GM23338 (cell line): ENCODE results near the gene ZNF638. TPM values are rescaled to one million over a fixed set of nuclear protein-coding genes. Genes with fewer than 3 reads are reported as not detected.

Source experiments
- ATAC-seq: fragments of 200-7000 bp; cut with Tn5 transposase; 3 replicates; pipeline ENCODE4 v1.9.1; 2020
- DNase-seq: peaks from one replicate; pipeline ENCODE4 v3.0.0-alpha.2; 2015; ENCODE audit warnings: low spot score
- H2AFZ ChIP-seq: fragments of 200-600 bp; sonication (generic); 2 replicates; pipeline ENCODE4 v1.8.0; 2016; ENCODE audit warnings: antibody characterized with exemption, mild to moderate bottlenecking, moderate library complexity
- H3F3A ChIP-seq: fragments of 200-600 bp; sonication (generic); replicated peaks from 2 replicates; pipeline ENCODE4 v1.8.0; 2017; ENCODE audit warnings: antibody characterized with exemption, mixed run types, low read depth
- H3K27ac ChIP-seq: fragments of 200-600 bp; sonication (generic); 2 replicates; pipeline ENCODE4 v1.6.1; 2016; ENCODE audit warnings: low read depth
- H3K27me3 ChIP-seq: fragments of 200-600 bp; sonication (generic); 2 replicates; pipeline ENCODE4 v1.8.0; 2016; ENCODE audit warnings: mild to moderate bottlenecking, mixed run types, moderate library complexity; ENCODE audit not compliant: insufficient read depth
- H3K36me3 ChIP-seq: fragments of 200-600 bp; sonication (generic); 2 replicates; pipeline ENCODE4 v1.8.0; 2016; ENCODE audit warnings: mild to moderate bottlenecking; ENCODE audit not compliant: insufficient read depth
- H3K4me1 ChIP-seq: fragments of 200-600 bp; sonication (generic); 2 replicates; pipeline ENCODE4 v1.8.0; 2016; ENCODE audit warnings: mild to moderate bottlenecking, moderate library complexity; ENCODE audit not compliant: insufficient read depth
- H3K4me2 ChIP-seq: fragments of 200-600 bp; sonication (generic); 2 replicates; pipeline ENCODE4 v1.7.1; 2017; ENCODE audit warnings: mixed run types
- H3K4me3 ChIP-seq: fragments of 200-600 bp; sonication (generic); 2 replicates; pipeline ENCODE4 v1.6.1; 2016; ENCODE audit warnings: mixed run types
- H3K79me2 ChIP-seq: fragments of 200-600 bp; sonication (generic); replicated peaks from 2 replicates; pipeline ENCODE4 v1.8.0; 2017; ENCODE audit warnings: mild to moderate bottlenecking; ENCODE audit not compliant: insufficient read depth
- H3K9me2 ChIP-seq: fragments of 200-600 bp; sonication (generic); 2 replicates; pipeline ENCODE4 v1.8.0; 2017; ENCODE audit not compliant: insufficient read depth
- H4K20me1 ChIP-seq: fragments of 200-600 bp; sonication (generic); replicated peaks from 2 replicates; pipeline ENCODE4 v1.8.0; 2017; ENCODE audit warnings: mild to moderate bottlenecking; ENCODE audit not compliant: insufficient read depth
- H3K27ac Mint-ChIP-seq: 2 replicates; pipeline ENCODE4 v1.8.0; 2020; ENCODE audit warnings: inconsistent platforms, mild to moderate bottlenecking, moderate library complexity, mixed read lengths
- H3K27me3 Mint-ChIP-seq: 3 replicates; pipeline ENCODE4 v1.8.0; 2022; ENCODE audit warnings: low read depth, mild to moderate bottlenecking, moderate library complexity, mixed read lengths, inconsistent platforms; ENCODE audit not compliant: insufficient read depth, poor library complexity
- H3K36me3 Mint-ChIP-seq: 3 replicates; pipeline ENCODE4 v1.8.0; 2021; ENCODE audit warnings: low read depth, mild to moderate bottlenecking, inconsistent platforms, moderate library complexity, mixed read lengths
- H3K4me1 Mint-ChIP-seq: 3 replicates; pipeline ENCODE4 v1.8.0; 2020; ENCODE audit warnings: mild to moderate bottlenecking, inconsistent platforms, mixed read lengths
- H3K4me3 Mint-ChIP-seq: 3 replicates; pipeline ENCODE4 v1.8.0; 2021; ENCODE audit warnings: moderate library complexity, mild to moderate bottlenecking, inconsistent platforms, mixed read lengths
- H3K9me3 Mint-ChIP-seq: 3 replicates; pipeline ENCODE4 v1.8.0; 2020; ENCODE audit warnings: moderate library complexity, mild to moderate bottlenecking, inconsistent platforms, mixed read lengths
- CREB1 ChIP-seq: fragments of 250-450 bp; sonication (Bioruptor Pico); IDR thresholded peaks from 2 replicates; pipeline ENCODE4 v1.5.0; 2020; ENCODE audit warnings: low read depth, mild to moderate bottlenecking, moderate library complexity
- CTCF ChIP-seq, 2 experiments: fragments of 200-600 bp in 1 of 2; sonication (generic) in 1 of 2; conservative IDR thresholded peaks; 2 replicates each; pipeline versions ENCODE4 v1.5.1 to v1.6.1; 2016 to 2017; ENCODE audit warnings: antibody characterized with exemption in 2 of 2, low read depth in 2 of 2, mild to moderate bottlenecking in 2 of 2, moderate library complexity in 1 of 2
- ETS1 ChIP-seq: IDR thresholded peaks from 2 replicates; pipeline ENCODE4 v1.6.1; 2016; ENCODE audit warnings: antibody characterized with exemption
- EZH2 ChIP-seq: fragments of 200-600 bp; sonication (generic); IDR thresholded peaks from one replicate; pipeline ENCODE4 v1.8.0; 2017; ENCODE audit warnings: antibody characterized with exemption, mild to moderate bottlenecking, low read depth; ENCODE audit not compliant: unreplicated experiment
- EZH2phosphoT487 ChIP-seq: fragments of 200-600 bp; sonication (generic); IDR thresholded peaks from one replicate; pipeline ENCODE4 v1.8.1; 2018; ENCODE audit warnings: antibody characterized with exemption; ENCODE audit not compliant: unreplicated experiment
- ZNF114 ChIP-seq: fragments of 250-450 bp; sonication (Bioruptor Pico); IDR thresholded peaks from 2 replicates; pipeline ENCODE4 v1.5.0; 2020; ENCODE audit warnings: mild to moderate bottlenecking, moderate library complexity
- ZNF331 ChIP-seq: fragments of 250-450 bp; sonication (Bioruptor Pico); IDR thresholded peaks from 2 replicates; pipeline ENCODE4 v1.5.0; 2020; ENCODE audit warnings: low read depth, mild to moderate bottlenecking, moderate library complexity
- ZNF462 ChIP-seq: fragments of 250-450 bp; sonication (Bioruptor Pico); IDR thresholded peaks from 2 replicates; pipeline ENCODE4 v1.5.0; 2020; ENCODE audit warnings: mild to moderate bottlenecking, moderate library complexity
- polyA plus RNA-seq: library from polyadenylated mRNA; unstranded; fragments of >200 nt; fragmentation: Nextera tagmentation; extraction: Ambion mirVana; gene quantifications from 2 replicates; pipeline ENCODE4 v1.2.1, GENCODE V29; 2016
- total RNA-seq: library from RNA; depleted of rRNA; stranded (reverse); fragments of >200 nt; shearing (Covaris generic); gene quantifications from 2 replicates; pipeline ENCODE4 v1.2.3, GENCODE V29; 2014

The ZNF638 gene
- total and polyA plus RNA-seq, 2 experiments from 2014 or later = 185 to 190 TPM

GRCh38 chr2:71419145-71419544 lies 87.6 kb downstream of the ZNF638 start (continued):
- no peak for TF ChIP-seq ZNF462 (CRISPR knock-in tag)
- TF ChIP-seq EZH2phosphoT487 = no peak
- TF ChIP-seq CREB1 (CRISPR knock-in tag) = no peak
- TF ChIP-seq ZNF114 (CRISPR knock-in tag) = no peak
- no peak for TF ChIP-seq EZH2
- no peak for TF ChIP-seq ETS1

GRCh38 chr2:71419976-71420375 lies 88.4 kb downstream of the ZNF638 start:
- Histone ChIP-seq H3K4me1 (peaks cover 8% of the 10 kb centered on the region; the same call in 1 of the 2 replicates), H3K27me3 (no peaks in the 10 kb centered on the region), H2AFZ (no peak overlapping the region), H3K79me2 (peaks cover 31% of the 10 kb centered on the region), H3K4me3 (no peak overlapping the region), H3K27ac (no peak overlapping the region), H4K20me1 (no peaks in the 10 kb centered on the region; the same call in 1 of the 2 replicates), H3F3A (0 out of 2 replicates have a peak, but pooled peaks cover 4% of the 10 kb centered on the region), H3K9me2 (no peaks in the 10 kb centered on the region), H3K4me2 (no peak overlapping the region), H3K36me3 (peaks cover 17% of the 10 kb centered on the region)
- Mint-ChIP-seq H3K27me3 (no peaks in the 10 kb centered on the region), H3K36me3 (peaks cover 30% of the 10 kb centered on the region), H3K4me3 (no peak overlapping the region), H3K4me1 (peaks cover 13% of the 10 kb centered on the region), H3K9me3 (no peaks in the 10 kb centered on the region), H3K27ac (no peak overlapping the region)
- DNase-seq (no peak), ATAC-seq (no peak)
- TF ChIP-seq ZNF331 (CRISPR knock-in tag) = no peak
- no peak for TF ChIP-seq CTCF (conservative IDR thresholded peaks at IDR 0.05; ENCODE audit: low read depth in 2 of 2)
